Vagina (tissue), 2 donors: Measurements from ENCODE around the gene DLG2.

Experiments
- POLR2A ChIP-seq, 2 donors: fragments of 450-650 bp; IDR thresholded peaks; one replicate each; pipeline ENCODE4 v1.6.1; 2017; ENCODE audit warnings: antibody characterized with exemption in 2 of 2, mild to moderate bottlenecking in 2 of 2, moderate library complexity in 2 of 2
- POLR2AphosphoS5 ChIP-seq, 2 donors: sonication (generic); formaldehyde crosslinking; IDR thresholded peaks; one replicate each; pipeline ENCODE4 v1.9.0; 2017; ENCODE audit warnings: antibody characterized with exemption in 2 of 2, mild to moderate bottlenecking in 2 of 2, low read depth in 1 of 2; ENCODE audit not compliant: insufficient read depth in 1 of 2
- TF ChIP-seq, protein P1 (sequence below), 3 experiments: fragments of 450-650 bp in 2 of 3; fragments of 200-600 bp in 1 of 3; sonication (generic) in 1 of 3; IDR thresholded peaks; one replicate each; pipeline ENCODE4 v1.5.1; 2017 to 2019; ENCODE audit warnings: antibody characterized with exemption in 3 of 3, mild to moderate bottlenecking in 2 of 3, moderate library complexity in 2 of 3

DNA sequence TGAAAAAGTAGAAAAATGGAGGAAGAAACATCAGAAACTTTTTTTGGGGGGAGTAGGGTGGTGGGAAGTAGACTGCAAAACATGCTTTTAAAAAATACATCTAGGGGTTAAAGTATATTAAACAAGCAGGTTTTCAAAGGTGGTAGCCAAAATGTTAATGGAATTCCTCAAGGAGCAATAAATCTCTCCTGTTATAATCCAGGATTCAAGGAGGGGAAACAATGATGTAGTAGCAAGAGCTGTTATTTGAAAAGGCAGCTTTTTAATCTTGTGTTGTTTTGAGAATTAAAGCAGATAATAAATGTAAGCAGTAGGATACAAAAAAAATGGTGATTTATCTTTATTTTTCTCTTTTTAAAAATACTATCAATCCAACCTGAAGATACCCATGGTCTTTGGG, 1604.4 kb downstream of the DLG2 start:
- TF ChIP-seq, protein P1, sequence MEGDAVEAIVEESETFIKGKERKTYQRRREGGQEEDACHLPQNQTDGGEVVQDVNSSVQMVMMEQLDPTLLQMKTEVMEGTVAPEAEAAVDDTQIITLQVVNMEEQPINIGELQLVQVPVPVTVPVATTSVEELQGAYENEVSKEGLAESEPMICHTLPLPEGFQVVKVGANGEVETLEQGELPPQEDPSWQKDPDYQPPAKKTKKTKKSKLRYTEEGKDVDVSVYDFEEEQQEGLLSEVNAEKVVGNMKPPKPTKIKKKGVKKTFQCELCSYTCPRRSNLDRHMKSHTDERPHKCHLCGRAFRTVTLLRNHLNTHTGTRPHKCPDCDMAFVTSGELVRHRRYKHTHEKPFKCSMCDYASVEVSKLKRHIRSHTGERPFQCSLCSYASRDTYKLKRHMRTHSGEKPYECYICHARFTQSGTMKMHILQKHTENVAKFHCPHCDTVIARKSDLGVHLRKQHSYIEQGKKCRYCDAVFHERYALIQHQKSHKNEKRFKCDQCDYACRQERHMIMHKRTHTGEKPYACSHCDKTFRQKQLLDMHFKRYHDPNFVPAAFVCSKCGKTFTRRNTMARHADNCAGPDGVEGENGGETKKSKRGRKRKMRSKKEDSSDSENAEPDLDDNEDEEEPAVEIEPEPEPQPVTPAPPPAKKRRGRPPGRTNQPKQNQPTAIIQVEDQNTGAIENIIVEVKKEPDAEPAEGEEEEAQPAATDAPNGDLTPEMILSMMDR (IDR thresholded peaks at IDR 0.05) = no peak
- TF ChIP-seq POLR2A (IDR thresholded peaks at IDR 0.05) = no peak
- TF ChIP-seq POLR2AphosphoS5 (IDR thresholded peaks at IDR 0.05; ENCODE audit: insufficient read depth in 1 of 2, low read depth in 1 of 2) = no peak
